ENCODE data around the gene ENGASE. TPM values are rescaled to one million over a fixed set of nuclear protein-coding genes. Genes with fewer than 3 reads are reported as not detected.

ENGASE gene
- total and polyA plus RNA-seq, 2 experiments from 2014 or later = 9.0 to 27.1 TPM

- TF ChIP-seq ZNF462 (CRISPR knock-in tag; IDR thresholded peaks at IDR 0.05) = no peak
- no peak for TF ChIP-seq ETS1 (IDR thresholded peaks at IDR 0.05)
Observed at GRCh38 chr17:79039886-79040285, 34.7 kb upstream of the ENGASE start (continued).

- H3K4me3 ChIP-seq = no peak overlapping the region
- peaks cover 5% of the 10 kb centered on the region; the same call in 1 of the 3 replicates for H3K9me3 Mint-ChIP-seq
- H4K20me1 ChIP-seq (replicated peaks; ENCODE audit: insufficient read depth) = no peaks in the 10 kb centered on the region
- no peaks in the 10 kb centered on the region for H3K4me1 ChIP-seq (ENCODE audit: insufficient read depth)
- peaks cover 12% of the 10 kb centered on the region for H3K27me3 Mint-ChIP-seq (ENCODE audit: insufficient read depth, low read depth, poor library complexity)
- no peaks in the 10 kb centered on the region for H3K27me3 ChIP-seq (ENCODE audit: insufficient read depth)
- no peak overlapping the region for H2AFZ ChIP-seq
- ATAC-seq = no peak
- H3K4me2 ChIP-seq = no peak overlapping the region
- no peaks in the 10 kb centered on the region for H3K79me2 ChIP-seq (replicated peaks; ENCODE audit: insufficient read depth)
- no peaks in the 10 kb centered on the region for H3K36me3 ChIP-seq (ENCODE audit: insufficient read depth)
- H3K36me3 Mint-ChIP-seq (ENCODE audit: low read depth) = no peaks in the 10 kb centered on the region; the same call in 2 of the 3 replicates
- no peak overlapping the region for H3K4me3 Mint-ChIP-seq
- no peak overlapping the region for H3K27ac Mint-ChIP-seq
- DNase-seq (ENCODE audit: low spot score) = no peak
- H3K27ac ChIP-seq (ENCODE audit: low read depth) = no peak overlapping the region
- H3K9me2 ChIP-seq (ENCODE audit: insufficient read depth) = no peaks in the 10 kb centered on the region
- H3K4me1 Mint-ChIP-seq = no peaks in the 10 kb centered on the region; the same call in 2 of the 3 replicates
- peaks cover 9% of the 10 kb centered on the region for H3F3A ChIP-seq (replicated peaks; ENCODE audit: low read depth)
- TF ChIP-seq STAT1 (IDR thresholded peaks at IDR 0.05; ENCODE audit: unreplicated experiment) = no peak
- TF ChIP-seq ZNF114 (CRISPR knock-in tag; IDR thresholded peaks at IDR 0.05) = no peak
- TF ChIP-seq POLR2AphosphoS5 (IDR thresholded peaks at IDR 0.05; ENCODE audit: low read depth) = no peak
- no peak for TF ChIP-seq CTCF (conservative IDR thresholded peaks at IDR 0.05; ENCODE audit: low read depth in 2 of 2)
- no peak for TF ChIP-seq ETS1 (IDR thresholded peaks at IDR 0.05)
- TF ChIP-seq EZH2phosphoT487 (IDR thresholded peaks at IDR 0.05; ENCODE audit: unreplicated experiment) = no peak
- TF ChIP-seq ZNF331 (CRISPR knock-in tag; IDR thresholded peaks at IDR 0.05; ENCODE audit: low read depth) = no peak
Observed at GRCh38 chr17:79041041-79041570, 33.5 kb upstream of the ENGASE start.

Measured in GM23338 (cell line).